NCI-H2029 treated with DMSO at 0.1 percent for 48 hours (cell line): Measurements from ENCODE around the gene CERKL.

Experiments used
- DNase-seq: peaks from one replicate; lab custom pipeline; 2025; lab: John Stamatoyannopoulos, UW

CERKL gene

GRCh38 chr2:181517685-181518301 is 139.1 kb downstream of the CERKL start:
- DNase-seq = no peak

- no peak for DNase-seq
Measured at GRCh38 chr2:181516992-181517391, 139.9 kb downstream of the CERKL start.

- DNase-seq = no peak
Measured at GRCh38 chr2:181515719-181516118, 141.2 kb downstream of the CERKL start.

GRCh38 chr2:181500201-181500600 is 156.7 kb downstream of the CERKL start:
- no peak for DNase-seq

GRCh38 chr2:181499231-181499630 is 157.7 kb downstream of the CERKL start:
- DNase-seq = no peak
